ENCODE measurements around the gene TFEB.

TFEB gene

DNA sequence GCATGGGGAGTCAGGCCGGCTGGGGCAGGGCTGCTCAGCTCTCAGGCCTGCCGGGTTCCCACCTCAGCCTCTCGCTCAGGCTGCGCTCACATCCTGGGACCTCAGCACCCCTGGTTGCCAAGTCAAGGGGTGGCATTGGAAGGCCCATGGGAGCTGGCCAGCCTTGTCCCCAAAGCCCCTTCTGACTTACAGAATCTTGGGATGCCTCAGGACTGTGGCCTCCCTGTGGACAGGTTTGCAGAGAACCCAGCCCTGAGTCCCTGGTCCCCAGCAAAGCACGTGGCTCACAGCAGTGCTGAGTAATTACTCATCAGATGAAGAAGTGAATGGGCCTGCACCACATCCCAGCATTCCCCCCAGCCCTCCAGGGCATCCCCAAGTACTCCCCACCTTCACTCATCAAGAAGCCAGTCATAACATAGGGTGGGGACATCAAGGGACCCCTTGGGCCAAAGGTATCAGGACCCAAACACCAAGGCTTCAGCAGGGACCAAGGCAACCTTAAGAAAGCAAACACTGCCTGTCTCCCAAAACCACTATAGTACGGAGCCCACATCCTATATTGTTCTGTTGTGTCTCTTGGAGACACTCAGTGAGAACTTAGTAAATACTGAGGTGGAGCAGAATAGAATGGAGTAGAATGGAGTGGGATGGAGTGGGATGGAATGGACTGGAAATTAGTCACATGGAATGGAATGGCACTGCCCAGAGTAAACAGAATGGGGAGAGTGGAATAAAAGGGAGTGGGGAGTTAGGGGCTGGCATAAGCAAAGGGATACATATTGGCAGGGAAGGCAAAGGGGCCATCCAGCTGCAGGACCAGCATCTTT, 8.2 kb upstream of the TFEB start:
- Histone ChIP-seq H3K27ac (no peak overlapping the region), H3K4me3 (no peak overlapping the region)
- DNase-seq (ENCODE audit: low spot score) = no peak
- TF ChIP-seq, protein P1, sequence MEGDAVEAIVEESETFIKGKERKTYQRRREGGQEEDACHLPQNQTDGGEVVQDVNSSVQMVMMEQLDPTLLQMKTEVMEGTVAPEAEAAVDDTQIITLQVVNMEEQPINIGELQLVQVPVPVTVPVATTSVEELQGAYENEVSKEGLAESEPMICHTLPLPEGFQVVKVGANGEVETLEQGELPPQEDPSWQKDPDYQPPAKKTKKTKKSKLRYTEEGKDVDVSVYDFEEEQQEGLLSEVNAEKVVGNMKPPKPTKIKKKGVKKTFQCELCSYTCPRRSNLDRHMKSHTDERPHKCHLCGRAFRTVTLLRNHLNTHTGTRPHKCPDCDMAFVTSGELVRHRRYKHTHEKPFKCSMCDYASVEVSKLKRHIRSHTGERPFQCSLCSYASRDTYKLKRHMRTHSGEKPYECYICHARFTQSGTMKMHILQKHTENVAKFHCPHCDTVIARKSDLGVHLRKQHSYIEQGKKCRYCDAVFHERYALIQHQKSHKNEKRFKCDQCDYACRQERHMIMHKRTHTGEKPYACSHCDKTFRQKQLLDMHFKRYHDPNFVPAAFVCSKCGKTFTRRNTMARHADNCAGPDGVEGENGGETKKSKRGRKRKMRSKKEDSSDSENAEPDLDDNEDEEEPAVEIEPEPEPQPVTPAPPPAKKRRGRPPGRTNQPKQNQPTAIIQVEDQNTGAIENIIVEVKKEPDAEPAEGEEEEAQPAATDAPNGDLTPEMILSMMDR (IDR thresholded peaks at IDR 0.05) = no peak

DNA sequence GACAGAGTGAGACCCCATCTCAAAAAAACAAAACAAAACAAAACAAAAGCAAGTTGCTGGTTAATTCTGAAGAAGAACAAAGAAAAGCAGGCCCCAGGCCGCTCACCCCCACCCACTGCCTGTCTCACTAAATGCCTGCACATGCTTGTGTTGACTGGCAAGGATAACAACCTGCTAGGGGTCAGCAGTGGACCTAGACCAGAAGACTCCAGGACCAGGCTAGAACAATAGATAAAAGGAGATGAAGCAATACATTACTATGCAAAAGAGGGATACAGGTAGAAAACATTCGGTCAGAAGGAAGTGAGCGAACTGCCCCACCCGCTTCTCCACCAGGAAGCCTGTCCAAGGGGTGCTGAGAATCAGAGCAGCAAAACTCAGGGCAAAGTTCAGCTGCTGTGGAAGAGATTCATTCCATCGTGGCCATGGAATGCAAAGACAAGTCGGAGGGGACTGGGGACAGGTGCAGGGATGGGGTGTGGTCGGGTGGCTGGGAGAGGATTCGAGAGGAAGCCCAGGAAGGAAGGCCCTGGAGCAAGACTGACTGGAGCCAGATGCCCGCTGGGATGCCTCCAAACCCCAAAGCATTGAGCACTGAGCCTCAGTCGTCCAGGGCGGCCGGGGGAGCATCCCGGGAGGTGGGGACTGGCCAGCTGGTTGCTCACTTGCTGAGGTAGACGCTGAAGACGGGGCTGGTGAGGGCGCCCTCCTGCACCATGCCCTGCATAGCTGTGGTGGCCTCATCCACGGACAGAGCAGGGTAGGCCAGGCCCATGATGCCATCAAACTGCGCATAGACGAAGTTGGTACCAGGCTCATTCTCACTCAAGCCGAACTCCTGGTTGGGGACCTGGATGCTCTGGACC, 6.5 kb upstream of the TFEB start:
- H3K27ac ChIP-seq = no peak overlapping the region
- DNase-seq (ENCODE audit: low spot score) = no peak
- TF ChIP-seq, protein P1 (IDR thresholded peaks at IDR 0.05) = no peak
- no peak overlapping the region for H3K4me3 ChIP-seq

DNA sequence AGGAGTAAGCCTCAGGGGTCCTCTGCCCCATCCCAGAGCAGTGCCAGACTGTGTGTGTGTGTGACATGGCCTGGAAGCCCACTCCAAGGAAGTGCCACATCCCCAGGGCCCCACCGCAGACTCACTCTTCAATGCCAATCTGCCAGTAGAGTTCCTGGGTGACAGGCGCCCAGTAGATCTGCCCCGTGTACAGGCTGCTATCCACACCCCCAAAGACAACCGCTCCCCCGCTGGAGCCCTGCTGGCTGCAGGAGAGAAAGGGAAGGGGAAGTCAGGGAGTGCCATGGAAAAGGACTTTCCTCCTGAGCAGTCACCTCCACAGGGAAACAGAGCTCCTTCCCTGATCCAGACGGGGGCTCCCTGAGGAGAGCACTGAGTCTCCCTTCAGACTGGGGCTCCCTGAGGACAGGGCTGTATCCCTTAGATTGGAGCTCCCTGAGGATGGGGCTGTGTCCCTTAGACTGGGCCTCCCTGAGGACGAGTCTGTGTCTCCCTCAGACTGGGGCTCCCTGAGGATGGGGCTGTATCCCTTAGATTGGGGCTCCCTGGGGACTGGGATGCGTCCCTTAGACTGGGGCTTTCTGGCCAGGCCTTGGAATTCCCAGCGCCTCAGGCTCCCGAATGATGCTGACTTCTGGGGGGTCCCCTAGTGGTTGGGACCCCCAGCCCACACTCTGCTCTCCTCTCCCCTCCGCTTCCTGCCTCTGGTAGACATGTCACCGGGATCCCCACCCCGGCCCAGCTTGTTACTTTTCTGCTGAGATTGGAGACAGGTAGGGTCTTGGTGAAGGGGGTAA, 5.2 kb upstream of the TFEB start:
- Histone ChIP-seq H3K27ac (no peak overlapping the region), H3K4me3 (no peak overlapping the region)
- TF ChIP-seq, protein P1 (IDR thresholded peaks at IDR 0.05) = no peak
- no peak for DNase-seq (ENCODE audit: low spot score)

DNA sequence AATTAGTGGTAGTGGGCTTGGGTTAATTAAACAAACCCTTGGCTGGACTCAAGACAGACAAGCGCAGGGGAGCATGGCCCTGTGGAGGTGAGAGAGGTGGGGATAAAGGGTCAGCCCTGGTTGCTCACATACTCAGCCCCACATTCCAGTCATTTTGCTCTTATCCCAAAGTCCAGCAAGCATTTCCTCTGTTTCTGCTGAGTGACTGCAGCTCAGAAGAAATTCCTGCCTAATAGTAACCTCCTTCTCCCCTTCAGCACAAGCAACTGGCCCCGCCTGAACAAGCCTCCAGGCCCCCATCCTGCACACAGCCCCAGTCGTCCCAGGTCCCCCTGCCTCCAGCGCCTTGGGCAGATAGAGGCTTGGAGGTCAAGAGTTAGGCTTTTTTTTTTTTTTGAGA, 3.6 kb upstream of the TFEB start:
- TF ChIP-seq, protein P1 (IDR thresholded peaks at IDR 0.05) = no peak
- DNase-seq (ENCODE audit: low spot score) = no peak
- Histone ChIP-seq H3K4me3 (no peak overlapping the region), H3K27ac (no peak overlapping the region)

DNA sequence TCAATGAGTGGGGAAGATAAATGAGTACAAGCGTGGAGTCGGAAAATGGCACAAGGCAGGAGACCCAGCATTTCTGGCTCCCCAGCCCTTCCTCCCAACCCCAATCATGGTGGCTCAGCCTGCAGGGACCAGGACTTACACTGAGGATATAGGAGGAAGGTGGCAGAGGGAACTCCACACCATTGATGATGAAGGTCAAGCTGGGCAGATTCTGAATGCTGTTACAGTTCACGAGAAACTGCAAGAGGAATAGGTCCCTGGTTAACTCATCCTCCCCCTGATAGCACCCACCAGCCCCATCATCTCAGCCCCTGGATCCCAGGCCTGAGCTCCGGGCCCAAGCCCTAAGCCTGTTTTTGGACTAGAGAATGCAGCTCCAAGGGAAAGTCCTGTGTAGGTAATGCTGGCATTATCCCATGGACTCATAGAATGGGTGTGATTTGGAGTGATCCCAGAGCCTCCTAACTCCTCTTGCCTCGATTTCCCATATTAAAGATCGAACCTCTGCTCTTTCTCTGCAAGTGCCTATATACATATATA, 2.3 kb upstream of the TFEB start:
- TF ChIP-seq, protein P1 (IDR thresholded peaks at IDR 0.05) = no peak
- H3K4me3 ChIP-seq = no peak overlapping the region
- H3K27ac ChIP-seq = no peak overlapping the region
- no peak for DNase-seq (ENCODE audit: low spot score)

DNA sequence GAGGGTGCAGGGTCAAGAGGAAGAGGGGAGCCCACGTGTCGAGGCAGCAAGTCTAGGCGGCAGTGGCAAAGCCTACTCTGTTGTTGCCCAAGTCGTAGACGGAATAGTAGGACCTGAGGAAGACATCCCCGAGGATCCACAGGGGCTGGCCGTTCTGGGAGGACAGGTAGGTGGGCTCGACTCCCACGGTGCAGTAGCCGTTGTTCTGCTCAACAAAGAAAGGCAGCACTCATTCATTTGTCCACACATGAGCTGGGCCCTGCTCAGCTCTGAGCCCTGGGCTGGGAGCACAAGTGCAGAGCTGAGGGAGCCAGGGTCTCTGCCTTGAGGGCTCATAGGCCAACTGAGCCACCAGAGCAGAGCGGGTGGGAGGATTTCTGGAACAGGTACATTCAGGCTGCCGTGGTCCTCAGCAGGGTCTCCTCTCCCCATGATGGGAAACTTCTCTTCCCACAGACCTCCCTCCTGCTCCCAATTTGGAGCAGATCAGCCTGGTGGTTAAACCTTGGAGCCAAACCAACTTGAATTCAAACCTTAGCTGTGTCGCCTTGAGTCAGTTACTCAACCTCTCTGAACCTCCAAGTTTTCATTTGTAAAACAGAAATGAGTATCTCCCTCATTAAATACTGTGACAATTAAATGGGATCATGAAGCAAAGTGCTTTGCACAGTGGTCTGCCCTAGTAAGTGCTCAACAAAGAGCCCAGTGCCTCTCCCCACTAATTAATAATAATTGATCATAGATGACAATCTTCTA, 1.6 kb upstream of the TFEB start:
- TF ChIP-seq, protein P1 (IDR thresholded peaks at IDR 0.05) = no peak
- no peak for DNase-seq (ENCODE audit: low spot score)
- no peak overlapping the region for H3K27ac ChIP-seq
- no peak overlapping the region for H3K4me3 ChIP-seq

All from coronary artery (tissue), 2 donors.